DMS53 treated with DMSO at 0.1 percent for 48 hours (cell line): Measurements from ENCODE around the gene SRBD1.

Experiments
- DNase-seq: peaks from one replicate; lab custom pipeline; 2025; ENCODE audit not compliant: unreplicated experiment; lab: John Stamatoyannopoulos, UW

Gene SRBD1

DNA sequence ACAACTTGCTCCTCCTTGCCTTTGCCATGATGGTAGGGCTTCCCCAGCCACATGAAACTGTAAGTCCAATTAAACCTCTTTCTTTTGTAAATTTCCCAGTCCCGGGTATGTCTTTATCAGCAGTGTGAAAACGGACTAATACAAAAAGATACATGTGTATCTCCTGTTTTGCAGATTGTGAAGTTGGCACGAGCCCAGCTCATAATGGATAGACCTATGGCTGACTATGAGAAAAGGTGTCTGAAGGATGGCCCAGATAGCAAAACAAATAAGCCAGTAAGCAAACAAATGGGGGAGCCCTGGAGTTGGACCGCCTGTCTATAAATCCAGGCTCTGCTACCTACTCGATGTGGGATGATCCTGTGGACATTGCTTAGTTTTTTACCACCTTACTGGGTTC, 24.9 kb upstream of the SRBD1 start:
- no peak for DNase-seq

- DNase-seq = no peak
These were observed 23.2 kb upstream of the SRBD1 start for GRCh38 chr2:45634223-45634622.

DNA sequence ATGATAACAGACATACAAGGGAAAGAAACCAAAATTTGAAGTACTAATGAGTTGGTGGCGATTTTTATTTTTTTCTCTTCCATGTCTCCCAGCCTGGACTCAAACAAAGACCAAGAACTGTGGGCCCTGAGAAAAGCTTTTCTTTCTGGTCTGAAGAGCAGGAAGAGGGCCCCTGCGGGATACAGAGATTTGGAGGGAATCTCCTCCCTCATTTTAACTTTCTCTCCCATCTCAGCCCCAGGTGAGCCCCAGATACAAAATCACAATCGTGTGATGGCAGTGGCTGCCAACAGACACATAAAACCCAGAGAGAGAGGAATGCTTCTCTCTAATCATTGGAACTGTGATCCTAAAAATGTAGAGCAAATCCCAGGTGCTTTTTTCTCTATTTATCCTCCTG, 20.9 kb upstream of the SRBD1 start:
- no peak for DNase-seq

DNA sequence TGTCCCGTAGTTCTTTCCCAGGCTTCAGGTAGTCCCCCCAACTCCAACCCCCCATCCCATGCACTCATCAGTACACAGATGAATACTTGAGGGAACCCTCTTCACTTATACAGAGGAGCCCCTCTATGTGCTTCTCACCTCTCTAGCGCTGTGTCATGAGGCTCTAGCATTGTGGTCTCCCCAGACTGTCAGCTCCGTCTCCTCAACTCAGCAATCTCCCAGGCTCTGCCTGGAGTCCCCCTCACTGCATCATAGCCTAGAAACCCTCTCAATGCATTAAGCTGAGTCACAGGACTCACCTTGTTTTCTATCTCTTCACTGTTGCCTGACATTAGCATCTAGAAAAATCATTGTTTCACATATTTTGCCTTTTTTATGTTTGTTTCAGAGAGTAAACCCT, 20.3 kb upstream of the SRBD1 start:
- no peak for DNase-seq

GRCh38 chr2:45629971-45630370, 18.9 kb upstream of the SRBD1 start:
- no peak for DNase-seq

GRCh38 chr2:45627911-45628310, 16.8 kb upstream of the SRBD1 start:
- DNase-seq = no peak

GRCh38 chr2:45626387-45627221, 15.5 kb upstream of the SRBD1 start:
- no peak for DNase-seq

- no peak for DNase-seq
These were observed 14.8 kb upstream of the SRBD1 start for GRCh38 chr2:45625824-45626223.

DNA sequence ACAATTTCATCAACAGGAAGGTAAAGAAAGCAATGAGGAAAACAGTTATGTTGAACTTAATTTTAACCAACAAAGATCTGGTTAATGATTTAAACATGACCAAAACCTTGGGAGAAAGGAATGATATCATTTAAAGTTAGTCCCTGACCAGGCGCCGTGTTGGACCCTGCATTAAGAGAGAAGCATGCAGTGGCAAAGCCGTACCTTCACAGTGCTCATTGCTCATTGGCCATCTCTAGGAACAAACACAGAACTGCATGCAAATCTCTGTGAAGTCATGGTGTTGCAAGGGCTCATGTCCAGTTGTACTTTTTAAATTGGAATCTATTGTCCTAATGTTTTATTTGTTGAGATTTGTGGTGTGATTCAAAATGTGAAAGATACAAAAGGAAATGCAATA, 12.0 kb upstream of the SRBD1 start:
- no peak for DNase-seq

GRCh38 chr2:45622336-45623075, 11.4 kb upstream of the SRBD1 start:
- no peak for DNase-seq

GRCh38 chr2:45617496-45617895, 6.4 kb upstream of the SRBD1 start:
- DNase-seq = no peak

GRCh38 chr2:45616658-45617411, 5.8 kb upstream of the SRBD1 start:
- no peak for DNase-seq

- no peak for DNase-seq
These were observed 3.9 kb upstream of the SRBD1 start for GRCh38 chr2:45614871-45615415.

DNA sequence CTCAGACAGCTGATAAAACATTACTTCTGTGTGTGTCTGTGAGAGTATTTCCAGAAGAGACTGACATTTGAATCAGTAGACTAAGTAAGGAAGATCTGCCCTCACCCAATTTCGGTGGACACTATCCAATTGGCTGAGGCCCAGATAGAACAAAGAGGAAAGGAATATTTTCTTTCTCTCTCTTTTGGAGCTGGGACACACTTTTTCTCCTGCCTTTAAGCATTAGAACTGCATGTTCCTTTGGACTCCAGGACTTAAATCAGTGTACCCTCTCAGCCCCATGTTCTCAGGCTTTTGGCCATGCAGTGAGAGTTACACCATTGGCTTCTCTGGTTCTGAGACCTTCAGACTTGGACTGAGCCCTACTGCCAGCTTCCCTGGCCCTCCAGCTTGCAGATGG, 3.3 kb upstream of the SRBD1 start:
- DNase-seq = no peak

DNA sequence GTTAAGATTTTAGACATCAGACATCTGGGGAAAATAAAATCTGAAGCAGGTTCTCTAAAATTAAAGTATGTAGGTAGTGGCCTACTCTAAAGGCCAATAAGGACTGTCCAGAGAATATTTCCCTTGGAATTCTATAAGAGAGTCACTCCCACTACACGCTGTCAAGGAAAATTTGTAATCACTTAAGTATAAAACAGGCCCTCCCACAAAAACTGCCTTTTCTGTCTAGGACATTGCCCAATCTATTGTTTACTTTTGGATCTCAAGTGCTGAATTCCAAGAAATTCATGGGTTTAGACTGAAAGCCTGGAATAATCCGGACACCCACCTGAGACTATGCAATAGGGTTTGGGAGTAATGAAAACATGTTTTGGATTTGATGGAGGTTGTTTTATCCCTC, 1.7 kb upstream of the SRBD1 start:
- DNase-seq = no peak

DNA sequence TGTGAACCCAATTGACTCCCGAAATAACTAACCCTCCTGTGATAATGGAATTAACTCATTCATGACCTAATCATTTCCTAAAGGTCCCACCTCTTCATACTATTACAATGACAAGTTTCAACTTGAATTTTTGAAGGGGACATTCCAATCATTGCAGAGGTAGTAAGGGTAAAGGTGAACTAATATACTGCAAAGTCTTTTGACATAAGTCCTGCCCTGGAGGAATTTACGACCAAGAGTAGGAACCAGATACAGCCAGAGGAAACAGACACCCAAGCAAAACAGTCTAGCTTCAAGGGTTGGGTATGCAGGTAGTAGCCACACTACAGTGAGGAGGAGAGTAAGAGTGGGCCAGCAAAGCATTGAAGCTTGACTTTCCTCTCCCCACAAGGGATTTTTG, 1.2 kb upstream of the SRBD1 start:
- DNase-seq = no peak

DNA sequence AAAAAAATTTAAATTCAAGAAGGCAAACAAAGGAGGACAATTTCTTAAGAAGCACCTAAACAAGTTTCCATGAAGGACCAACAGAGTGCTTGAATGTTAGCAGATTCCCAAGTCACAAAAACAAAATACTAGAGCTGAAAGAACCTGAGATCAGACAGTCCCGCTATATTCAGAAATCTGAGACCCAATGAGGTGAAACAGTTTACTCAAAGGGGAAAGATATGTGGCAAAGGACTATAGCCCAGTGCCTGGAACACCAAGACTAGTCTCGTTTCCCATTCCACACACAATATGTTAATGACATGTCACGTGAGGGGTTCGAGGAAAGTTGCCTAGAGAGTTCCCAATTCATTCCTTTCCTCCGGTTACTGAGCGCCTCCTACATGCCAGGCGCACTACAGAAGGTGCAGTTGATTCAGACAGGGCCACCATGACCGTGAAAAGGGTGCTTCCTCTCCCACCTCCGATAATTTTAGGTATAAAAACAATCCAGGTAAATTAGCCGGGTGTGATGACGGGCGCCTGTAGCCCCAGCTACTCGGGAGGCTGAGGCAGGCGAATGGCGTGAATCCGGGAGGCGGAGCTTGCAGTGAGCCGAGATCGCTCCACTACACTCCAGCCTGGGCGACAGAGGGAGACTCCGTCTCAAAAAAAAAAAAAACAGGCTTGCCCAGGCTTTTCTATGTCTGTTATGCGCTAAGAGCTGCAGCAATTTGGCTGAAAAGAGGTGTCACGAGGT, 617 bp downstream of the SRBD1 start:
- peak; percentile 51 for DNase-seq

DNA sequence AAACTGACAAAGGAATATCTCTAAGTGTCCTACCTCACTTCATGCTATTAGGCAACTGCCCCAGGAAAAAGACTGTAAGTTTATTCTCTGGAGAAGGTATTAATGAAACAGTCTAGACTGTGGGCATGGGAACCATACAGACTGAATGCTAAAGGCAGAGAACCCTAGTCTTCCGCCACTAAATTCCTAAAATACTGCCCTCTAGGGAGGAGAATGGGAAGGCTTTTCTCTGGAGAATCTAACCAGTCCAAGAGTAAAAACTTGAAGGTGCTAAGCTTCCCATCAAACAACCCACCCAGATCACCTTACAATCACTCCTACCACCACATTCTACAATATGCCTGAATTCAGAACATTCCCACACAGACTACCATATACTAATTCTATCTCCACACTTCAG, 3.4 kb downstream of the SRBD1 start:
- peak; percentile 10 for DNase-seq

- DNase-seq = no peak
These were observed 4.3 kb downstream of the SRBD1 start for GRCh38 chr2:45606796-45607195.

GRCh38 chr2:45605116-45605515, 6.0 kb downstream of the SRBD1 start:
- no peak for DNase-seq

GRCh38 chr2:45602624-45603023, 8.4 kb downstream of the SRBD1 start:
- DNase-seq = no peak
